AG09309 (cell line): ENCODE results near the gene PITPNM1.

Source experiments
- DNase-seq: peaks from one replicate; pipeline ENCODE4 v3.0.0-alpha.2; 2010; ENCODE audit warnings: low read depth
- H3K4me3 ChIP-seq: 2 replicates; pipeline ENCODE4 v1.5.1; 2011; ENCODE audit warnings: mild to moderate bottlenecking, low read depth, low read length, moderate library complexity; ENCODE audit not compliant: control insufficient read depth
- CTCF ChIP-seq: IDR thresholded peaks from 2 replicates; pipeline ENCODE4 v1.5.1; 2011; ENCODE audit warnings: mild to moderate bottlenecking, low read depth, low read length, inconsistent platforms; ENCODE audit not compliant: insufficient read depth, control insufficient read depth; ENCODE audit errors: missing control alignments

PITPNM1 gene

GRCh38 chr11:67445515-67445914 is 59.6 kb downstream of the PITPNM1 start:
- DNase-seq = no peak
- TF ChIP-seq CTCF = no peak
- H3K4me3 ChIP-seq = no peak overlapping the region

GRCh38 chr11:67442504-67443404 is 62.4 kb downstream of the PITPNM1 start:
- DNase-seq = no peak
- peak overlapping the region; percentile 95 for H3K4me3 ChIP-seq
- no peak for TF ChIP-seq CTCF
